HG02763 (cell line): ENCODE results near the gene LEMD2.

ENCODE experiments used
- ATAC-seq: cut with Tn5 transposase; IDR thresholded peaks from one replicate; pipeline ENCODE4 v1.9.1; 2021; ENCODE audit warnings: mild to moderate bottlenecking, moderate library complexity; ENCODE audit not compliant: unreplicated experiment

LEMD2 gene

GRCh38 chr6:33759887-33760629 lies 28.9 kb downstream of the LEMD2 start:
- no peak for ATAC-seq

GRCh38 chr6:33758815-33759216 lies 30.1 kb downstream of the LEMD2 start:
- ATAC-seq, result no peak

GRCh38 chr6:33757906-33758305 lies 31.0 kb downstream of the LEMD2 start:
- no peak for ATAC-seq

- no peak for ATAC-seq
Observed at GRCh38 chr6:33757113-33757512, 31.8 kb downstream of the LEMD2 start.

GRCh38 chr6:33756211-33756954 lies 32.5 kb downstream of the LEMD2 start:
- no peak for ATAC-seq

- no peak for ATAC-seq
Observed at GRCh38 chr6:33755070-33755869, 33.7 kb downstream of the LEMD2 start.

GRCh38 chr6:33754222-33754621 lies 34.7 kb downstream of the LEMD2 start:
- no peak for ATAC-seq

- ATAC-seq, result no peak
Observed at GRCh38 chr6:33752646-33753015, 36.3 kb downstream of the LEMD2 start.

- no peak for ATAC-seq
Observed at GRCh38 chr6:33751771-33752645, 36.9 kb downstream of the LEMD2 start.

GRCh38 chr6:33750244-33750991 lies 38.5 kb downstream of the LEMD2 start:
- ATAC-seq, result no peak

GRCh38 chr6:33749401-33749800 lies 39.5 kb downstream of the LEMD2 start:
- ATAC-seq, result no peak

- no peak for ATAC-seq
Observed at GRCh38 chr6:33748841-33749240, 40.1 kb downstream of the LEMD2 start.

- no peak for ATAC-seq
Observed at GRCh38 chr6:33747823-33748222, 41.1 kb downstream of the LEMD2 start.

GRCh38 chr6:33746651-33747100 lies 42.3 kb downstream of the LEMD2 start, which contains the start of gene IP6K3:
IP6K3 (minus strand) TSS chr6:33746905; CDS start chr6:33735476, 11,429 bp downstream.
- ATAC-seq, result no peak

GRCh38 chr6:33746036-33746600 lies 42.8 kb downstream of the LEMD2 start:
- ATAC-seq, result no peak

- no peak for ATAC-seq
Observed at GRCh38 chr6:33745548-33745947, 43.4 kb downstream of the LEMD2 start.

GRCh38 chr6:33744895-33745546 lies 43.9 kb downstream of the LEMD2 start:
- no peak for ATAC-seq

GRCh38 chr6:33744001-33744848 lies 44.7 kb downstream of the LEMD2 start:
- ATAC-seq, result no peak
